Ureter (tissue), 1 donor: ENCODE data around the gene TPPP. TPM values are rescaled to one million over a fixed set of nuclear protein-coding genes. Genes with fewer than 3 reads are reported as not detected.
A peak's percentile ranks its signal among the peaks of the same experiment; 100 is the strongest.
"Not testable (repeated sequence)": the region's sequence is repeated elsewhere in the genome, so short reads cannot be mapped to it uniquely, and the experiment has no call there.

Experiments used
- DNase-seq: peaks from one replicate; pipeline ENCODE4 v3.0.0-alpha.2; 2020; ENCODE audit warnings: low spot score
- total RNA-seq: library from RNA; stranded (reverse); gene quantifications from one replicate; pipeline ENCODE4 v1.2.4, GENCODE V29; 2023
- donor health status: DM: yes; HTN: yes; CAD: no.

The TPPP gene
- total RNA-seq, 1 donor from 2014 or later: 7.5 TPM

- not testable (repeated sequence) for DNase-seq
These were observed 885 bp upstream of the TPPP start for GRCh38 chr5:694042-694431.

- not testable (repeated sequence) for DNase-seq
These were observed 567 bp downstream of the TPPP start for GRCh38 chr5:692529-693041.

GRCh38 chr5:691817-692528 lies 1.2 kb downstream of the TPPP start:
- no peak for DNase-seq

- DNase-seq: not testable (repeated sequence)
These were observed 2.1 kb downstream of the TPPP start for GRCh38 chr5:691049-691448.

- DNase-seq: not testable (repeated sequence)
These were observed 2.9 kb downstream of the TPPP start for GRCh38 chr5:690293-690692.

- not testable (repeated sequence) for DNase-seq
These were observed 4.7 kb downstream of the TPPP start for GRCh38 chr5:688348-689010.

GRCh38 chr5:686936-687335 lies 6.2 kb downstream of the TPPP start:
- not testable (repeated sequence) for DNase-seq

- not testable (repeated sequence) for DNase-seq
These were observed 7.0 kb downstream of the TPPP start for GRCh38 chr5:686172-686523.

- no peak for DNase-seq
These were observed 7.6 kb downstream of the TPPP start for GRCh38 chr5:685262-686171.

GRCh38 chr5:684751-685216 lies 8.4 kb downstream of the TPPP start:
- DNase-seq: no peak

- DNase-seq: no peak
These were observed 9.3 kb downstream of the TPPP start for GRCh38 chr5:683551-684481.

- DNase-seq: peak; percentile 34
These were observed 10.3 kb downstream of the TPPP start for GRCh38 chr5:682651-683358.

- DNase-seq: peak; percentile 9
These were observed 10.9 kb downstream of the TPPP start for GRCh38 chr5:682216-682615.

GRCh38 chr5:681317-682191 lies 11.6 kb downstream of the TPPP start:
- peak; percentile 40 for DNase-seq

- peak; percentile 22 for DNase-seq
These were observed 12.3 kb downstream of the TPPP start for GRCh38 chr5:680836-681235.

GRCh38 chr5:680118-680795 lies 12.9 kb downstream of the TPPP start:
- DNase-seq: not testable (repeated sequence)

- peak; percentile 45 for DNase-seq
These were observed 13.8 kb downstream of the TPPP start for GRCh38 chr5:679166-679895.

- DNase-seq: peak; percentile 35
These were observed 14.6 kb downstream of the TPPP start for GRCh38 chr5:678521-678920.
